Stimulated activated CD4-positive, alpha-beta T cell treated with anti-CD3 and anti-CD28 coated beads, TNF-alpha, amount 100 ng/mL, for 24 hours (primary cell): Measurements from ENCODE around the gene GPATCH4.

Experiments used
- DNase-seq, 3 experiments: peaks; one replicate each; pipeline ENCODE4 v3.0.0-alpha.2; 2020; ENCODE audit warnings: low read depth in 3 of 3

GPATCH4 gene

DNA sequence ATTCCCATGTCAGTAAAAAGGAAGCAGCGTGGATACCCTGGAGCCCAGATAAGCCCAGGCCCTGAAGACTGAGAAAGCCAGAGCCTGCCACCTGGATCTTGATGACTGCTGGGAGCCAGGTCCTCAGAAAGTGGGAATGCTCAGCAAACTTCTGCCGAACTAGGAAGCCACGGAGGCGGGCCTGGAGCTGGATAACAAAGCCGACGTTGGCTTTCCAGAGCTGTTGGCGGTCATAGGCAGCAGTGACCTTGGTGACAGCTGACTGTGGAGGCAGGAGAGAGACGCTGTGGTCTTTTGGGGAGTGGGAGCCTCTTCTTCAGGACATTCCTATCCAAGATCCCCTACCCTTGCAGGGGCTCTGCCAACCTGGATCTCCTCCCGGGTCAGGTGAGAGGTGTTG, 53.3 kb downstream of the GPATCH4 start:
- DNase-seq = no peak

DNA sequence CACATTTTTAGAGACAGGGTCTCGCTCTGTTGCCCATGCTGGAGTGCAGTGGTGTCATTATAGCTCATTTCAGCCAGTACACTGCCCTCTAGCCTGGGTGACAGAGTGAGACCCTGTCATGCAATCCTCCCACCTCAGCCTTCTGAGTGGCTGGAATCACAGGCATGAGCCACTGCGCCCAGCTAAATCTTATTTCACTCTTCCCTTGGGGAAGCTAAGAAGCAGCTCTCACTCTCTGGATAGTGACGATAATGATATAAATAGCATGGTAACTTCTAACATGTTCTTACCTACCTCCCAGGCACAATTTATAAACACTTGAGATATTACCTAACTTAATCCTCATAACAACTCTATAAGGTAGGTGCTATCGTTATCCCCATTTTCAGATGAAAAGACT, 53.8 kb downstream of the GPATCH4 start:
- no peak for DNase-seq

DNA sequence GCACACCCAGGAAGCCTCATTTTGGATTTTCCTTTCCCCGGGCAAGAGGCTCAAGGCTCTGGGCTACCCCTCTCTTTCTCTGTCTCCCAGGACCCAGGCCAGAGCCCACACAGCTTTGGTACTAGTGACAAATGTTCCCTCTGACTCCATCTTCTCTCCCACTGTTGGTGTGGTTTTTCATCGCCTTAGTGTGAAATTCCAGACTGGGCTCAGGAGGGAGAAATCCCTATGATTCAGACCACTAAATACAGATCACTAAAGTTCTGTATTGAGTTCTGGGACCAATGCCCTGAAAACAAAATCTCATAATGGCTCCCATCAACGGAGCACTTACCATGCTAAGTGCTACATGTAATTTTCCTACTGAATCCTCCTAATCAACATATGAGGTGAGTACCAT, 55.0 kb downstream of the GPATCH4 start:
- no peak for DNase-seq

DNA sequence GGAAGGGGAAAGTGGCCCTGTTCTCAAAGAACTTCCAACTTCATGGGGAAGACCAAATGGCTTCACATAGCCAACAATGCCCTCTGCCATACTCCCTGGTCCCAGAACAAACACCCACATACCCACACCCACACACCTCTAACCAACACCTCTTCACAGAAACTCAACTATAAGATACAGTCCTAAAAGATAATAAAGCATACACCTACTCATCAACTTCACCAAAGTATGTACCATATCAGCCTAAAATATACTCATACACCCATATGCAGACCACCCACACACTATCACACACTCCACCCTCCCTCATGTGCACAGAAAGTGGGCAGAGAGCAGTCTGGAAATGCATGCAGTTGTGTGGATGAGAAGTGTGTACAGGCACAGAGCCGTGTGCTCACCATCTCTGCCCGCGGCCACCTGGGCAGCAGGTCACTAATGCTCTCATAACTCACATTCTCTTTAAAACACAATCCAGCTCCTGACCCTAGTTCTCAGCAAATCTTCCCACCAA, 56.6 kb downstream of the GPATCH4 start:
- DNase-seq = no peak
